H1 (cell line): ENCODE results near the gene TAGLN2. TPM values are rescaled to one million over a fixed set of nuclear protein-coding genes. Genes with fewer than 3 reads are reported as not detected.

ENCODE experiments used
- CTCF ChIA-PET: fragments of 300-600 bp; sonication (Branson Sonifier 250); formaldehyde crosslinking; loops from one replicate; lab custom pipeline; 2021; ENCODE audit not compliant: partially characterized antibody; lab: Charles Lee
- POLR2A ChIA-PET: fragments of 300-600 bp; sonication (Branson Sonifier 250); formaldehyde crosslinking; loops from one replicate; lab custom pipeline; 2021; ENCODE audit warnings: inconsistent platforms; ENCODE audit not compliant: partially characterized antibody; lab: Charles Lee
- DNase-seq, 2 experiments: peaks; one replicate each; pipeline versions ENCODE4 v3.0.0 to v3.0.0-alpha.2; 2010 to 2022; ENCODE audit warnings: low spot score in 2 of 2, low read depth in 1 of 2, mixed read lengths in 1 of 2
- FAIRE-seq: peaks from 2 replicates; lab custom pipeline; 2011; peaks lifted over from hg19 to GRCh38; lab: Jason Lieb, UNC
- H2AFZ ChIP-seq: 2 replicates; pipeline ENCODE4 v1.8.1; 2012; ENCODE audit warnings: low read length, inconsistent platforms
- H2AK5ac ChIP-seq: 2 replicates; pipeline ENCODE4 v1.6.1; 2013; ENCODE audit warnings: low read depth, low read length
- H2BK120ac ChIP-seq: replicated peaks from 2 replicates; pipeline ENCODE3; 2013; ENCODE audit warnings: low read depth, low read length, inconsistent platforms
- H2BK12ac ChIP-seq: 2 replicates; pipeline ENCODE4 v1.6.1; 2013; ENCODE audit warnings: low read depth, low read length
- H2BK15ac ChIP-seq: 2 replicates; pipeline ENCODE4 v1.6.1; 2013; ENCODE audit warnings: low read length
- H2BK20ac ChIP-seq: 2 replicates; pipeline ENCODE4 v1.6.1; 2013; ENCODE audit warnings: low read length
- H2BK5ac ChIP-seq: 2 replicates; pipeline ENCODE4 v1.6.1; 2013; ENCODE audit warnings: low read depth, low read length
- H3K14ac ChIP-seq: 2 replicates; pipeline ENCODE4 v1.6.1; 2013; ENCODE audit warnings: inconsistent platforms; ENCODE audit not compliant: insufficient read length
- H3K18ac ChIP-seq: 2 replicates; pipeline ENCODE4 v1.6.1; 2013; ENCODE audit warnings: low read length; ENCODE audit errors: extremely low read depth
- H3K23ac ChIP-seq: 2 replicates; pipeline ENCODE4 v1.6.1; 2013; ENCODE audit warnings: inconsistent platforms; ENCODE audit not compliant: insufficient read length
- H3K23me2 ChIP-seq: 2 replicates; pipeline ENCODE4 v1.6.1; 2013; ENCODE audit warnings: low read depth, low read length
- H3K27ac ChIP-seq: 2 replicates; pipeline ENCODE4 v1.6.1; 2011; ENCODE audit warnings: low read depth, low read length, inconsistent platforms
- H3K27me3 ChIP-seq, 4 experiments: replicated peaks in 1 of 4; 1 replicate in 1 of 4; 2 replicates in 3 of 4; pipeline versions ENCODE4 v1.6.1 to v1.8.1; 2011 to 2013; ENCODE audit warnings: low read length in 3 of 4, mild to moderate bottlenecking in 3 of 4, inconsistent platforms in 2 of 4, mixed read lengths in 2 of 4, moderate library complexity in 1 of 4; ENCODE audit not compliant: control insufficient read depth in 3 of 4, insufficient read depth in 3 of 4; ENCODE audit errors: extremely low read depth in 1 of 4
- H3K36me3 ChIP-seq, 4 experiments: 2 replicates each; pipeline versions ENCODE4 v1.6.1 to v1.8.1; 2011 to 2013; ENCODE audit warnings: mild to moderate bottlenecking in 4 of 4, low read length in 3 of 4, moderate library complexity in 2 of 4, control low read depth in 1 of 4, inconsistent platforms in 1 of 4; ENCODE audit not compliant: insufficient read depth in 4 of 4, control insufficient read depth in 2 of 4
- H3K4ac ChIP-seq: replicated peaks from 2 replicates; pipeline ENCODE3; 2013; ENCODE audit warnings: low read length, low read depth, mixed read lengths, inconsistent platforms; ENCODE audit not compliant: insufficient read length
- H3K4me1 ChIP-seq, 4 experiments: replicated peaks in 1 of 4; 1 replicate in 1 of 4; 2 replicates in 3 of 4; pipeline versions ENCODE4 v1.6.1 to v1.8.1; 2011 to 2013; ENCODE audit warnings: low read length in 3 of 4, inconsistent platforms in 2 of 4, mixed read lengths in 1 of 4; ENCODE audit not compliant: insufficient read depth in 4 of 4, control insufficient read depth in 3 of 4
- H3K4me2 ChIP-seq, 2 experiments: 2 replicates each; pipeline versions ENCODE4 v1.6.1 to v1.8.1; 2011 to 2013; ENCODE audit warnings: low read depth in 2 of 2, low read length in 2 of 2, control low read depth in 1 of 2, inconsistent platforms in 1 of 2, mild to moderate bottlenecking in 1 of 2; ENCODE audit not compliant: insufficient read depth in 1 of 2
- H3K4me3 ChIP-seq, 4 experiments: fragments of 200-600, 300-600 bp in 1 of 4; sonication (generic), shearing (Covaris generic), sonication (Bioruptor Twin) in 1 of 4; 2 replicates each; pipeline versions ENCODE4 v1.5.1 to v1.8.1; 2011 to 2016; ENCODE audit warnings: low read length in 4 of 4, low read depth in 3 of 4, control low read depth in 2 of 4, inconsistent platforms in 2 of 4, mild to moderate bottlenecking in 2 of 4, mixed read lengths in 1 of 4, moderate library complexity in 1 of 4; ENCODE audit not compliant: insufficient read depth in 2 of 4; ENCODE audit errors: extremely low read depth in 1 of 4
- H3K56ac ChIP-seq: replicated peaks from 2 replicates; pipeline ENCODE3; 2013; ENCODE audit warnings: low read depth, mild to moderate bottlenecking, mixed read lengths, low read length, inconsistent platforms; ENCODE audit not compliant: insufficient read length
- H3K79me1 ChIP-seq: 2 replicates; pipeline ENCODE4 v1.6.1; 2013; ENCODE audit warnings: low read depth, low read length, control low read depth
- H3K79me2 ChIP-seq, 2 experiments: 2 replicates each; pipeline versions ENCODE4 v1.6.1 to v1.8.1; 2012 to 2013; ENCODE audit warnings: low read length in 2 of 2, mild to moderate bottlenecking in 2 of 2, inconsistent platforms in 1 of 2; ENCODE audit not compliant: insufficient read depth in 2 of 2, control insufficient read depth in 1 of 2
- H3K9ac ChIP-seq, 4 experiments: replicated peaks in 1 of 4; 1 replicate in 1 of 4; 2 replicates in 3 of 4; pipeline versions ENCODE4 v1.6.1 to v1.8.1; 2011 to 2013; ENCODE audit warnings: low read depth in 3 of 4, low read length in 3 of 4, control low read depth in 2 of 4, mild to moderate bottlenecking in 2 of 4, moderate library complexity in 2 of 4, inconsistent platforms in 1 of 4; ENCODE audit errors: extremely low read depth in 1 of 4
- H3K9me3 ChIP-seq, 2 experiments: 2 replicates each; pipeline versions ENCODE4 v1.6.1 to v1.8.1; 2012 to 2013; ENCODE audit warnings: mild to moderate bottlenecking in 2 of 2, moderate library complexity in 2 of 2, control low read depth in 1 of 2, inconsistent platforms in 1 of 2, low read depth in 1 of 2, low read length in 1 of 2, mixed read lengths in 1 of 2; ENCODE audit not compliant: insufficient read depth in 2 of 2
- H4K20me1 ChIP-seq, 2 experiments: replicated peaks in 1 of 2; 2 replicates each; pipeline versions ENCODE3 to v1.8.1; 2011 to 2013; ENCODE audit warnings: inconsistent platforms in 2 of 2, low read length in 2 of 2, mild to moderate bottlenecking in 1 of 2; ENCODE audit not compliant: insufficient read depth in 2 of 2, control insufficient read depth in 1 of 2
- H4K5ac ChIP-seq: 2 replicates; pipeline ENCODE4 v1.6.1; 2013; ENCODE audit warnings: low read length, low read depth, mixed read lengths, inconsistent platforms; ENCODE audit not compliant: insufficient read length
- H4K8ac ChIP-seq: 2 replicates; pipeline ENCODE4 v1.8.0; 2013; ENCODE audit warnings: mild to moderate bottlenecking, moderate library complexity, low read length, inconsistent platforms; ENCODE audit not compliant: insufficient read depth; ENCODE audit errors: extremely low read depth
- H4K91ac ChIP-seq: replicated peaks from 2 replicates; pipeline ENCODE3; 2013; ENCODE audit warnings: low read length, mixed read lengths, inconsistent platforms; ENCODE audit not compliant: insufficient read length
- SAP30 ChIP-seq: fragments of 300-600 bp; sonication (generic); IDR thresholded peaks from 2 replicates; pipeline ENCODE4 v1.7.1; 2012; ENCODE audit warnings: low read length, moderate library complexity, mild to moderate bottlenecking, inconsistent platforms; ENCODE audit not compliant: insufficient read depth, insufficient replicate concordance
- WGBS, 2 experiments: shearing (Covaris generic) in 1 of 2; methylation state at CpG; one replicate each; pipeline versions ENCODE4 v1.1.6 to v1.1.7; 2013 to 2015; ENCODE audit warnings: low lambda C conversion rate in 2 of 2, mixed read lengths in 2 of 2, inconsistent platforms in 1 of 2, low coverage in 1 of 2, missing lambda C conversion rate in 1 of 2; ENCODE audit not compliant: insufficient replicate concordance in 2 of 2, insufficient coverage in 1 of 2, insufficient read length in 1 of 2; ENCODE audit errors: extremely low coverage in 1 of 2, missing lambda C conversion rate in 1 of 2; 5-methylcytosine and 5-hydroxymethylcytosine counted together
- polyA plus RNA-seq, 7 experiments: library from polyadenylated mRNA; depleted of rRNA in 3 of 7; stranded (reverse) in 5 of 7; unstranded in 2 of 7; fragments of >200 nt in 5 of 7; fragments of 200-250 nt in 2 of 7; gene quantifications; 1 replicate in 5 of 7; 2 replicates in 1 of 7; 4 replicates in 1 of 7; pipeline versions ENCODE4 v1.2.1 to v1.2.3, GENCODE V29; 2011 to 2013; ENCODE audit warnings: missing spikeins in 2 of 7, mixed read lengths in 2 of 7
- total RNA-seq: library from RNA; stranded (reverse); fragmentation: NEBNext Ultra II Directional; extraction: Animal tissue kit (Norgen Biotek cat#: 25700); gene quantifications from 2 replicates; pipeline ENCODE4 v1.2.1, GENCODE V29; 2021

The TAGLN2 gene
- total and polyA plus RNA-seq, 2 of the 8 experiments (the other 6 are each of a cell fraction or from before 2014, with no cell fraction given): 93.0 to 114 TPM

GRCh38 chr1:159941591-159942560 is 16.6 kb upstream of the TAGLN2 start:
- Histone ChIP-seq H3K56ac (no peak overlapping the region), H2BK5ac (no peak overlapping the region), H4K5ac (no peak overlapping the region), H4K8ac (no peak overlapping the region), H2AK5ac (no peak overlapping the region), H4K20me1 (no peaks in the 10 kb centered on the region), H3K14ac (no peak overlapping the region), H3K4me3 (no peak overlapping the region), H3K18ac (peak overlapping the region; percentile 6; the same call in 1 of the 2 replicates), H3K79me1 (peaks cover 2% of the 10 kb centered on the region; the same call in 1 of the 2 replicates), H2BK20ac (no peak overlapping the region), H3K4me1 (peaks cover 7 to 28% (median 20%) of the 10 kb centered on the region in 4 experiments), H2AFZ (no peak overlapping the region), H3K27ac (no peak overlapping the region), H3K9me3 (no peaks in the 10 kb centered on the region), H3K79me2 (peaks cover 3 to 12% of the 10 kb centered on the region in 2 experiments; a peak in 2 of 4 replicates), H3K27me3 (no peaks in the 10 kb centered on the region), H4K91ac (peak overlapping the region; percentile 22), H2BK12ac (no peak overlapping the region), H3K4me2 (no peak overlapping the region; a peak in 1 of 4 replicates), H3K4ac (no peak overlapping the region), H3K36me3 (peaks cover 0 to 12% (median 1%) of the 10 kb centered on the region in 4 experiments; a peak in 5 of 8 replicates), H3K9ac (peak overlapping the region in 1 of 4 experiments; percentile 1; a peak in 2 of 7 replicates), H2BK120ac (no peak overlapping the region), H3K23ac (no peak overlapping the region), H2BK15ac (no peak overlapping the region), H3K23me2 (peaks cover 10% of the 10 kb centered on the region; the same call in 1 of the 2 replicates)
- TF ChIP-seq SAP30: no peak
- POLR2A ChIA-PET: interaction anchor here (0.7 to 6.0 kb wide), 4 partner anchors 12 to 64 kb away, joined by 3 to 41 read pairs (median 7); partner anchors contain the start of gene SLAMF9
- DNase-seq: no peak
- FAIRE-seq: no peak
- WGBS, 2 experiments: 84% methylated on average over 14 of the region's 15 CpGs; no CpG with 5 or more reads in 1 of the 2 experiments
- CTCF ChIA-PET: interaction anchor here (1.0 to 35.5 kb wide), 7 partner anchors 10 to 143 kb away, joined by 3 to 696 read pairs (median 15); partner anchors contain the start of genes IGSF9 and SLAMF9
